Measurements from ENCODE around the gene PDHB.
A peak's percentile ranks its signal among the peaks of the same experiment; 100 is the strongest.

The PDHB gene

DNA sequence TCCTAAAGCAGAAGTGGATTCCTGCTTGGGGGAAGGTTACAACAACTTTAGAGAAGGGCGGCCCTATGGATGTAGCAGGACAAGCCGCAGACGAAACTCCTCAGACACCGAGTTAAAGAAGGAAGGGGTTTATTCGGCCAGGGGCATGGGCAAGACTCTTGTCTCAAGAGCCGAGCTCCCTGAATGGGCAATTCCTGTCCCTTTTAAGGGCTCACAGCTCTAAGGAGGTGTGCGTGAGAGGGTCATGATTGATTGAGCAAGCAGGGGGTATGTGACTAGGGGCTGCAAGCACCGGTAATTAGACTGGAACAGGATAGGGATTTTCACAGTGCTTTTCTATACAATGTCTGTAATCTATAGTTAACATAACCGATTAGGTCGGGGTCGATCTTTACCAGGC lies 879 bp upstream of the PDHB start:
- TF ChIP-seq, protein P1, sequence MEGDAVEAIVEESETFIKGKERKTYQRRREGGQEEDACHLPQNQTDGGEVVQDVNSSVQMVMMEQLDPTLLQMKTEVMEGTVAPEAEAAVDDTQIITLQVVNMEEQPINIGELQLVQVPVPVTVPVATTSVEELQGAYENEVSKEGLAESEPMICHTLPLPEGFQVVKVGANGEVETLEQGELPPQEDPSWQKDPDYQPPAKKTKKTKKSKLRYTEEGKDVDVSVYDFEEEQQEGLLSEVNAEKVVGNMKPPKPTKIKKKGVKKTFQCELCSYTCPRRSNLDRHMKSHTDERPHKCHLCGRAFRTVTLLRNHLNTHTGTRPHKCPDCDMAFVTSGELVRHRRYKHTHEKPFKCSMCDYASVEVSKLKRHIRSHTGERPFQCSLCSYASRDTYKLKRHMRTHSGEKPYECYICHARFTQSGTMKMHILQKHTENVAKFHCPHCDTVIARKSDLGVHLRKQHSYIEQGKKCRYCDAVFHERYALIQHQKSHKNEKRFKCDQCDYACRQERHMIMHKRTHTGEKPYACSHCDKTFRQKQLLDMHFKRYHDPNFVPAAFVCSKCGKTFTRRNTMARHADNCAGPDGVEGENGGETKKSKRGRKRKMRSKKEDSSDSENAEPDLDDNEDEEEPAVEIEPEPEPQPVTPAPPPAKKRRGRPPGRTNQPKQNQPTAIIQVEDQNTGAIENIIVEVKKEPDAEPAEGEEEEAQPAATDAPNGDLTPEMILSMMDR (IDR thresholded peaks at IDR 0.05): no peak
- H3K4me3 ChIP-seq (ENCODE audit: low read depth in 1 of 2, low read length in 1 of 2): no peak overlapping the region

DNA sequence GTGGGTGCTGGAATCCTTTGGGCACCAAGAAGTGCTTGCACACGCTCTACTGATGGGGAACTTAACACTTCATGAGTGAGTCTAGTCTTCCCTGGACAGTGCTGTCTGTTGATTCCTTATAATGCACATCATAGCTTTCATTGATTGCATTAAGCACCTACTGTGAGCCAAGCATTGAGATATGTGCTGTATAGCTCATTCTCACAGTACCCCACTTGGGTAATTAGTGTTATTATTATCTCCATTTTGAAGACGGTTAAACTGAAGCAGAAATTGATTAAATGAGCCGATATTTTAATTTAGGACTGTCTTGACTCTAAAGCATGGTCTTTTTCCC lies 504 bp upstream of the PDHB start:
- H3K9me3 ChIP-seq: no peaks in the 10 kb centered on the region
- no peaks in the 10 kb centered on the region for H3K27me3 ChIP-seq
- peaks cover 28% of the 10 kb centered on the region for H3K36me3 ChIP-seq
- peaks cover 12 to 13% of the 10 kb centered on the region in 2 experiments for H3K4me1 ChIP-seq (ENCODE audit: control insufficient read depth in 1 of 2, insufficient read depth in 1 of 2, low read depth in 1 of 2, low read length in 1 of 2)
- peak overlapping the region; percentile 83 to 84 for H3K4me3 ChIP-seq (ENCODE audit: low read depth in 1 of 2, low read length in 1 of 2)
- TF ChIP-seq, protein P1 (IDR thresholded peaks at IDR 0.05): no peak
- H3K27ac ChIP-seq: peak overlapping the region; percentile 87

More for the DNA sequence above, 879 bp upstream of the PDHB start:
- Histone ChIP-seq H3K9me3 (no peaks in the 10 kb centered on the region), H3K36me3 (peaks cover 24% of the 10 kb centered on the region), H3K4me1 (ENCODE audit: control insufficient read depth in 1 of 2, insufficient read depth in 1 of 2, low read depth in 1 of 2, low read length in 1 of 2) (peaks cover 12 to 13% of the 10 kb centered on the region in 2 experiments), H3K27me3 (no peaks in the 10 kb centered on the region), H3K27ac (peak overlapping the region; percentile 87)

DNA sequence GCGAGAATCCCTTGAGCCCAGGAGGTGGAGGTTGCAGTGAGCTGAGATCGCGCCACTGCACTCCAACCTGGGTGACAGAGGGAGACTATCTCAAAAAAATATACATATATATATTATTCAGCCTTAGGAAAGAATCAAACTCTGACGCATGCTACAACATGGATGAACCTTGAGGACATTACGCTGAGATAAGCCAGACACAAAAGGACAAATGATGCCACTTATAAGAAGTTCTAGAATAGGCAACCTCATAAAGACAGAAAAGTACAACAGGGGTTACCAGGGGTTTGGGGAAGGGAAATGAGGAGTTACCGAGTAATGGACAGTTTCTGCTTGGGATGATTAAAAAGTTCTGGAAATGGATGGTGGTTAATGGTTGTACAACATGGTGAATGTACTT lies 727 bp downstream of the PDHB start:
- Histone ChIP-seq H3K36me3 (peaks cover 40% of the 10 kb centered on the region), H3K9me3 (no peaks in the 10 kb centered on the region), H3K27ac (peak overlapping the region; percentile 87), H3K4me1 (ENCODE audit: control insufficient read depth in 1 of 2, insufficient read depth in 1 of 2, low read depth in 1 of 2, low read length in 1 of 2) (peaks cover 12 to 13% of the 10 kb centered on the region in 2 experiments), H3K27me3 (no peaks in the 10 kb centered on the region), H3K4me3 (ENCODE audit: low read depth in 1 of 2, low read length in 1 of 2) (peak overlapping the region; percentile 83 to 84)
- TF ChIP-seq, protein P1 (IDR thresholded peaks at IDR 0.05): no peak

DNA sequence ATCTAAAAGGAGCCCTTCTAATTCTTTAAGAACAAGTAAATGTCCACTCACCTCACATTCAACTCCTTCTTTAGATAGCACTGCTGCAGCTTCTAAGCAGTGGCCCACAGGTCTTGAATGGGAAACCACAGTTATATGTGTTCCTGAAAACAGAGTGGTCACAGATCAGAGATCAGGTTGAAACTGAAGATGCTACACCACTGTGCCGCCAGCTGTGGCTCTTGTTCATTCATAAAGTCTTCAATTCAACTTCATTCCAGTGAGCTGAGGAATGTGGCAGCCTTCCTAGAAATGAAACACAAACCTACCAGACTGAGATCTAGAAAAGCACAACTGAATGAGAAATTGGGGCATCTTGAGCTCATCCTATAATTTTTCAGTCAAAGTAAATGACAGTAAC lies 4.0 kb downstream of the PDHB start:
- TF ChIP-seq, protein P1 (IDR thresholded peaks at IDR 0.05): no peak
- H3K36me3 ChIP-seq: peaks cover 73% of the 10 kb centered on the region

DNA sequence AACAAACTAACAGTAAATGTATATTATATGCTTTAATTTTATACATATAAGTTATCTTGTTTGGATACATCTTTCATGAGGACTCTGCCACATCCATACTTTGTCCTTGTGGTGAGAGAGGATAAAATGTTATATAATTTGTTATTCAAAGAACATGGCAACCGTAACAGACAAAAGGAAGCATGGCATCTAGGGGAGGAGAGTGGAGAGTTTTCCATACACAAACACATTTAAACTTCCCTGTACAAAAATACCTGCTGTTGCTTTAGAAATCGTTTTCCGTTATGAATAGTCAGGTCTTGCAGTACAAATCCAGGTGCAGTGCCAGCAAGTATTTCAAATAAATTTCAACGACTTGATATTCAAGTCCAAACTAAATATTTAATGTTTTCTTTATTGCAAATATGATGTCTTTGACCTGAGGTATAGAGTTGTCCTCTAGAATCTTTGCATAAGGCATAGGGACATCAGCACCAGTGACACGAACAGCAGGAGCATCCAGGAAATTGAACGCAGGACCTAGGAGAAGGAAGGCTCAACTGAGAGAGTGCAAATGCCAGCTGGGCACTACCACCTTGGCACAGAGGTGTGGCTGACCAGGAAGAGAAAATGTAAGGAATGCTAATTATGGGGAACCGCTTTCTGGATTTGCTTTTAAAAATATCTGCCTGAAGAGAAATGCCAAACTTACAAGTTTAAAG lies 5.8 kb downstream of the PDHB start:
- Histone ChIP-seq H3K27ac (peak overlapping the region; percentile 1), H3K9me3 (no peaks in the 10 kb centered on the region), H3K27me3 (no peaks in the 10 kb centered on the region), H3K4me3 (ENCODE audit: low read depth in 1 of 2, low read length in 1 of 2) (no peak overlapping the region), H3K36me3 (peaks cover 91% of the 10 kb centered on the region), H3K4me1 (ENCODE audit: control insufficient read depth in 1 of 2, insufficient read depth in 1 of 2, low read depth in 1 of 2, low read length in 1 of 2) (peaks cover 2 to 3% of the 10 kb centered on the region in 2 experiments)
- TF ChIP-seq, protein P1 (IDR thresholded peaks at IDR 0.05): no peak

More for the DNA sequence above, 4.0 kb downstream of the PDHB start:
- H3K9me3 ChIP-seq: no peaks in the 10 kb centered on the region
- H3K4me1 ChIP-seq (ENCODE audit: control insufficient read depth in 1 of 2, insufficient read depth in 1 of 2, low read depth in 1 of 2, low read length in 1 of 2): peaks cover 12 to 13% of the 10 kb centered on the region in 2 experiments
- no peaks in the 10 kb centered on the region for H3K27me3 ChIP-seq
- no peak overlapping the region for H3K4me3 ChIP-seq (ENCODE audit: low read depth in 1 of 2, low read length in 1 of 2)
- no peak overlapping the region for H3K27ac ChIP-seq

All from neutrophil (primary cell).